ENCODE measurements around the gene DDB1.

Gene DDB1

GRCh38 chr11:61265357-61265756 is 67.5 kb downstream of the DDB1 start:
- DNase-seq (ENCODE audit: low read depth): no peak
- no peak for TF ChIP-seq CTCF (IDR thresholded peaks at IDR 0.05; ENCODE audit: control insufficient read depth, insufficient read depth, low read depth, low read length, missing control alignments)
- no peak overlapping the region for H3K4me3 ChIP-seq (ENCODE audit: control insufficient read depth, low read depth, low read length)

- TF ChIP-seq CTCF (IDR thresholded peaks at IDR 0.05; ENCODE audit: control insufficient read depth, insufficient read depth, low read depth, low read length, missing control alignments): no peak
- H3K4me3 ChIP-seq (ENCODE audit: control insufficient read depth, low read depth, low read length): no peak overlapping the region
- no peak for DNase-seq (ENCODE audit: low read depth)
Observed at GRCh38 chr11:61264795-61265194, 68.1 kb downstream of the DDB1 start.

GRCh38 chr11:61264371-61264770 is 68.5 kb downstream of the DDB1 start:
- no peak overlapping the region for H3K4me3 ChIP-seq (ENCODE audit: control insufficient read depth, low read depth, low read length)
- no peak for DNase-seq (ENCODE audit: low read depth)
- TF ChIP-seq CTCF (IDR thresholded peaks at IDR 0.05; ENCODE audit: control insufficient read depth, insufficient read depth, low read depth, low read length, missing control alignments): no peak

GRCh38 chr11:61259363-61259762 is 73.5 kb downstream of the DDB1 start:
- TF ChIP-seq CTCF (IDR thresholded peaks at IDR 0.05; ENCODE audit: control insufficient read depth, insufficient read depth, low read depth, low read length, missing control alignments): no peak
- DNase-seq (ENCODE audit: low read depth): no peak
- no peak overlapping the region for H3K4me3 ChIP-seq (ENCODE audit: control insufficient read depth, low read depth, low read length)

GRCh38 chr11:61258546-61258945 is 74.4 kb downstream of the DDB1 start:
- DNase-seq (ENCODE audit: low read depth): no peak
- no peak for TF ChIP-seq CTCF (IDR thresholded peaks at IDR 0.05; ENCODE audit: control insufficient read depth, insufficient read depth, low read depth, low read length, missing control alignments)
- no peak overlapping the region for H3K4me3 ChIP-seq (ENCODE audit: control insufficient read depth, low read depth, low read length)

- H3K4me3 ChIP-seq (ENCODE audit: control insufficient read depth, low read depth, low read length): no peak overlapping the region
- no peak for TF ChIP-seq CTCF (IDR thresholded peaks at IDR 0.05; ENCODE audit: control insufficient read depth, insufficient read depth, low read depth, low read length, missing control alignments)
Observed at GRCh38 chr11:61256710-61257482, 76.0 kb downstream of the DDB1 start.

More at GRCh38 chr11:61256710-61257482, 76.0 kb downstream of the DDB1 start:
- DNase-seq (ENCODE audit: low read depth): no peak
